Skeletal muscle satellite cell (primary cell): Measurements from ENCODE around the gene HEATR3.

Experiments
- H3K27me3 ChIP-seq: 2 replicates; pipeline ENCODE4 v1.7.0; 2013; ENCODE audit warnings: low read length; ENCODE audit not compliant: control insufficient read depth, insufficient read depth
- H3K36me3 ChIP-seq: 2 replicates; pipeline ENCODE4 v1.7.0; 2013; ENCODE audit warnings: mild to moderate bottlenecking, control low read depth, low read length; ENCODE audit not compliant: insufficient read depth
- H3K4me1 ChIP-seq: 2 replicates; pipeline ENCODE4 v1.7.0; 2013; ENCODE audit warnings: low read length; ENCODE audit not compliant: control insufficient read depth, insufficient read depth
- H3K4me2 ChIP-seq: 2 replicates; pipeline ENCODE4 v1.7.0; 2013; ENCODE audit warnings: mild to moderate bottlenecking, low read length
- H3K4me3 ChIP-seq: 2 replicates; pipeline ENCODE4 v1.7.0; 2013; ENCODE audit warnings: low read length
- H3K9ac ChIP-seq: 2 replicates; pipeline ENCODE4 v1.7.0; 2013; ENCODE audit warnings: mild to moderate bottlenecking, low read depth, low read length, moderate library complexity
- H3K9me3 ChIP-seq: replicated peaks from 2 replicates; pipeline ENCODE4 v1.7.0; 2013; ENCODE audit warnings: mild to moderate bottlenecking, control low read depth, low read length

Gene HEATR3

GRCh38 chr16:50083996-50084395 is 18.2 kb downstream of the HEATR3 start:
- Histone ChIP-seq H3K27me3 (no peaks in the 10 kb centered on the region), H3K9me3 (no peaks in the 10 kb centered on the region), H3K9ac (no peak overlapping the region), H3K4me3 (no peak overlapping the region), H3K4me2 (no peak overlapping the region), H3K36me3 (peaks cover 61% of the 10 kb centered on the region), H3K4me1 (no peaks in the 10 kb centered on the region)

DNA sequence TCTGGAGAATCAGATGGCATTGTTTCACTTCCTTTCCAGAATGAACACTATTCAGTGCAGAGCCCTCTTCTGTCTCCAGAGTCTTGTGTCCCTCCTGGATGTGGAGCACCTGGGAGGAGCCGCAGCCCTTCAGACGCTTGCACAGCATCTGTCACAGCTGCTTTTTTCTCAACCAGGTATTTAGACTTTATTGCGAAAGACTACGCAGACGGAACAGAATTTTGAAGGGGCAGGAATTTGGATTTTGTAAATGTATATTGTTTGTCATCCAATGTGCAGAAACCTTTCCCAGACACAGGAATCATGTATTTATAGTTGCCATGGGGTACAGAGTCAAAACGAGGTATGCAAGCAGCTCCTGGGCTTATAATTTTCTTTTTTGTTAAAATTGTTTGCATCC is 20.4 kb downstream of the HEATR3 start:
- no peak overlapping the region for H3K4me3 ChIP-seq
- H3K4me2 ChIP-seq: no peak overlapping the region
- H3K9ac ChIP-seq: no peak overlapping the region
- no peaks in the 10 kb centered on the region for H3K27me3 ChIP-seq
- peaks cover 45% of the 10 kb centered on the region for H3K36me3 ChIP-seq
- no peaks in the 10 kb centered on the region for H3K4me1 ChIP-seq
- no peaks in the 10 kb centered on the region for H3K9me3 ChIP-seq

DNA sequence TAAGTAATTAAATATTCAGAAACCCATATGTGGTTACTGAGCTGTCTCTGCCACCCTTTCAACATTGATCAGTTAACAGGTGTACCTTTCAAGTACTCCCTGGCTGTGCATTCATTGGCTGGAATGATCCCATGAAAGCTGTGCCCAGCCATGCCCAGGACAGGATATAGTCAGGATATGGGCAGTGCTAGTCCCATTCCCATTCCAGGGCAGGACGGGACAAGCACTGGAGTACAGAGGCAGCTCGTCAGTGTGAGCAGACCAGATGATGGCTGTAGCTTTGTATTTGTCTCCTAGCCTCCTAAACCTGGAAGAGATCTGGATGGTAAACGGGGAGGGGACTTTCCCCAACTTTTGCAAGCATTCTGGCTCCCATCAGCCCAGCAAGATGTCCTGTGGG is 22.5 kb downstream of the HEATR3 start:
- Histone ChIP-seq H3K4me3 (no peak overlapping the region), H3K27me3 (no peaks in the 10 kb centered on the region), H3K9ac (no peak overlapping the region), H3K4me1 (peaks cover 1% of the 10 kb centered on the region), H3K9me3 (no peaks in the 10 kb centered on the region), H3K4me2 (no peak overlapping the region), H3K36me3 (peaks cover 47% of the 10 kb centered on the region)

DNA sequence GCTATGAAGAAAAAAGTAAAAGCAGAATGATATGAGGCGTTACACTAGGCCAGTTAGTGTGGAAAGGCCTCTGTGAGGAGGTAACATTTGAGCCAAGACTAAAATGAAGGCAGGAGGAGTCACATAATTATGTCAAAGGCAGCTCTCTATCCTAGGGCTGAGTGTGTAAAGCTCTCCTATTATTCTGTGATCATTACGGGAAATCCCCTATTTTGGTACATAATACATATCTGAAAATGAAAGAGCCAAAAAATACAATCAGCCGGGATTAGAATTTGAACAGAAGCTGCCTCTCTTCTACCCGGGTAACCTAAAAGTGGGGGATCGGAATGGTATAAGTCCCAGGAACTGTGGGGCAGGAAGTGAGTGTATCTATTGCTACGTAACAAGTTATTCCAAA is 27.1 kb downstream of the HEATR3 start:
- Histone ChIP-seq H3K9me3 (no peaks in the 10 kb centered on the region), H3K36me3 (peaks cover 15% of the 10 kb centered on the region)

DNA sequence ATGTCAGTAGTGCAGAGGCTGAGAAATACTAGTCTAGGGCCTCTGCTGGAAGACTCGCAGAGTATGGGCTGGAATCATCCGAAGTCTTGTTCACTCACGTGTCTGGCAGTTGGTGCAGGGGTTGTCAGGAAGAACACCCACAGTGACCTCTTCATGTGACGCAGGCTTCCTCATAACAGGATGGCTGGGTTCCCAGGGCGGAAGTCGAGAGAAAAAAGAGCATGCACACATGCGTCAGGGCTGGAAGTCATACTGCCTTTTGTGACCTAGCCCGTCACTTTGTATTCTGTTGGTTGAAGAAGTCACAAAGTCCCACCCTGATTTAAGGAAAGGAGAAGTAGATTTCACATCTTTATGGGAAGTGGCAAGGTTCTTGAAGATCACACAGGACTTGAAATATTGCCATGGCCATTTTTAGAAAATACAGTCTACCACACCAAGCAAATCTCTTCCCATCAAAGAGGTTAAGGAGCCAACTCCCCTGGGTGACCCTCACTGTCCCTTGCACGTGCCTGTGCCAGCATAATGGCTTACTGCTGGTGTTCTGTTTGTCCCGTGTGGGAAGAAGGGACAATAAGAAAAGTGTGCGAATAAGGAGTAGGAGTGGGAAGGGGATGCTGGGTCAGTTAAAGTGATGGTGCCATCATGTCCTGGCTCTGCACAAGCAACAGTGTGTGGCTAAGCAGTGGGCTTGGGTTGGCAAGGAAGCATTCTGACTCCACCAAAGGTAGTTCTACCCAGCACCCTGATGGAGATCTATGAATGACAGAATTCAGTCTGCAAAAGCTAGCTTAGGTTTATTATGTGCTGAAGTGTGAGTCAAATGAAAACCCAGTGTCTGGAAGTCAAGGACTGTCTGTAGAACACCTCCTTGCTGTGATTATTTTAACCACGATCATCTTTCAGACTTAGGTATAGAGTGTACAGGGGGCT is 28.1 kb downstream of the HEATR3 start:
- Histone ChIP-seq H3K9ac (no peak overlapping the region), H3K4me1 (peaks cover 14% of the 10 kb centered on the region), H3K4me2 (no peak overlapping the region), H3K4me3 (no peak overlapping the region), H3K27me3 (no peaks in the 10 kb centered on the region), H3K9me3 (no peaks in the 10 kb centered on the region), H3K36me3 (peaks cover 8% of the 10 kb centered on the region)

More for the DNA sequence above, 27.1 kb downstream of the HEATR3 start:
- Histone ChIP-seq H3K27me3 (no peaks in the 10 kb centered on the region), H3K9ac (no peak overlapping the region), H3K4me3 (no peak overlapping the region), H3K4me1 (peaks cover 14% of the 10 kb centered on the region), H3K4me2 (no peak overlapping the region)

- no peak overlapping the region for H3K4me2 ChIP-seq
- H3K4me1 ChIP-seq: peaks cover 20% of the 10 kb centered on the region
- no peak overlapping the region for H3K4me3 ChIP-seq
- H3K9ac ChIP-seq: no peak overlapping the region
- no peaks in the 10 kb centered on the region for H3K9me3 ChIP-seq
- H3K36me3 ChIP-seq: peaks cover 25% of the 10 kb centered on the region
- no peaks in the 10 kb centered on the region for H3K27me3 ChIP-seq
These were observed 31.0 kb downstream of the HEATR3 start for GRCh38 chr16:50096791-50097190.

DNA sequence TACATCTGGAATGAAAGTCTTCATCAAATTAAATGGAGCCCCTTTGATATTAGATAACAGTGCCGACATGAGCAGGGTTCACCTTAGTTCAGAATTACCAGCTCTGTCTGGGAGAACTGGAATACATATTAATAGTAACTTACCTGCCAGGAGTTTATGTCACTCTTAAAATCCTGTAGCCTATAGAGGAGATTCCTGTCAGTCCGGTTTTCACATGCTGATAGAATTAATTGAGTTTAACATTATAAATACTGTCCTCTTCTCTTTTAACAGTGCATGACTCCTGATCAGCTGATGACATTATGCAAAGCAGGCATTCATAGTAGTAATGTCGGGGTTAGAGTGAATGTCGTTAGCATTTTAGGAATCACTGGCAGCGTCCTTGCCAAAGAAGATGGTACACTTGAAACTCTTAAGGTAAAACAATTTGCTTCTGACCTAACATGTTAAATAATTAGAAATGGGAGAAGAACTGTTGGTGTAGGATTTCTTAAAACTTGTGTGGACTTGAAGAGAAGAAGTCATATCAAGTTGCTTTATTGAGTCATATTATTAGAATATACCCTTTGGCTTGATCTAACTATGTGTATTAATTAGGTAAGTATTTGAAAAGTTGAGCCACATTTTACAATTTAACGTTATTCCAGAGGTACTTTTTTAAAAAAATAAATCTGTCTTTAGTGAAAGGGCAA is 34.3 kb downstream of the HEATR3 start:
- Histone ChIP-seq H3K4me3 (no peak overlapping the region), H3K4me2 (no peak overlapping the region), H3K27me3 (no peaks in the 10 kb centered on the region), H3K36me3 (peaks cover 44% of the 10 kb centered on the region), H3K9me3 (no peaks in the 10 kb centered on the region), H3K4me1 (peaks cover 29% of the 10 kb centered on the region), H3K9ac (no peak overlapping the region)

DNA sequence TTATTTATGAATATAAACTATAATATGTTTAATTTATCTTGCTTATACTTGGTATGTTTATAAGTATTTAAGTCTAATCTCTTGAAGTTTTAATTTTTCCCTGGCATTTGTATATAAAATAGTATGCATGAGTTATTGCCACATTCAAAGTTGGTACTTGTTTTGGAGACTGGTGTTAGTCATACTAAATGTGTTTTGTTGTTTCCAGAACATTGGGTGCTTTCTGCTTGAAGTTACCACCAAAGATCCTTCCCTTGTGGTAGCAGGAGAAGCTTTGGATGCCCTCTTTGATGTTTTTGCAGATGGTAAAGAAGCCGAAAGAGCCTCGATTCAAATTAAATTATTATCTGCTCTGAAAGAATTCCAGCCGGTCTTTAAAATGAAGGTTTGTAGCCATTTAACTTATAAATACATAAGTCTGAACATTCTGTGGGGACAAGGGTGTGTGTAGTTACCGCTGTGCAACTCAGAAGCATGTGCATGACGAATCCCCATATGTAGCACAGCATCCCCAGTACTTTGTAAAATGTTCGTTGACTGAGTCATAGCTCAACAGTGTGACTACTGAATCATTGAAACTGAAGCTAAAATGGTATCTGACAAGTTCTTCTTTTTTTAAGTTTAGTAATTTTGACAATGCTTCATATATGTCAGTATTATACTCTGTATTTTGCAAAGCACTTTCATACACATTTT is 36.4 kb downstream of the HEATR3 start:
- Histone ChIP-seq H3K27me3 (no peaks in the 10 kb centered on the region), H3K36me3 (peaks cover 47% of the 10 kb centered on the region), H3K4me1 (peaks cover 18% of the 10 kb centered on the region), H3K9ac (no peak overlapping the region), H3K4me2 (peak overlapping the region; percentile 33), H3K9me3 (no peaks in the 10 kb centered on the region), H3K4me3 (no peak overlapping the region)

DNA sequence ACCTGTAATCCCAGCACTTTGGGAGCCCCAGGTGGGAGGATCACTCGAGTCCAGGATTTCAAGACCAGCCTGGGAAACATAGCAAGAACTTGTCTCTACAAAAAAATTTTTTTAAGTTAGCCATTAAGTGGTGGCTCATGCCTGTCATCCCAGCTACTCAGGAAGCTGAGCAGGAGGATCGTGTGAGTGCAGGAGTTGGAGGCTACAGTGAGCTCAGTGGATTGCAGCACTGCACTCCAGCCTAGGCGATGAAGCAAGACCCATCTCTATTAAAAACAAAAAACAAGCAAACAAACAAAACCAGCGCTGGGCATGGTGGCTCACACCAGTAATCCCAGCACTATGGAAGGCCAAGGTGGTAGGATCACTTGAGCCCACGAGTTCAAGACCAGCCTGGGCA is 38.0 kb downstream of the HEATR3 start:
- H3K4me1 ChIP-seq: peaks cover 18% of the 10 kb centered on the region
- H3K9ac ChIP-seq: no peak overlapping the region
- no peak overlapping the region for H3K4me2 ChIP-seq
- H3K36me3 ChIP-seq: peaks cover 47% of the 10 kb centered on the region
- no peaks in the 10 kb centered on the region for H3K9me3 ChIP-seq
- no peaks in the 10 kb centered on the region for H3K27me3 ChIP-seq
- H3K4me3 ChIP-seq: no peak overlapping the region

DNA sequence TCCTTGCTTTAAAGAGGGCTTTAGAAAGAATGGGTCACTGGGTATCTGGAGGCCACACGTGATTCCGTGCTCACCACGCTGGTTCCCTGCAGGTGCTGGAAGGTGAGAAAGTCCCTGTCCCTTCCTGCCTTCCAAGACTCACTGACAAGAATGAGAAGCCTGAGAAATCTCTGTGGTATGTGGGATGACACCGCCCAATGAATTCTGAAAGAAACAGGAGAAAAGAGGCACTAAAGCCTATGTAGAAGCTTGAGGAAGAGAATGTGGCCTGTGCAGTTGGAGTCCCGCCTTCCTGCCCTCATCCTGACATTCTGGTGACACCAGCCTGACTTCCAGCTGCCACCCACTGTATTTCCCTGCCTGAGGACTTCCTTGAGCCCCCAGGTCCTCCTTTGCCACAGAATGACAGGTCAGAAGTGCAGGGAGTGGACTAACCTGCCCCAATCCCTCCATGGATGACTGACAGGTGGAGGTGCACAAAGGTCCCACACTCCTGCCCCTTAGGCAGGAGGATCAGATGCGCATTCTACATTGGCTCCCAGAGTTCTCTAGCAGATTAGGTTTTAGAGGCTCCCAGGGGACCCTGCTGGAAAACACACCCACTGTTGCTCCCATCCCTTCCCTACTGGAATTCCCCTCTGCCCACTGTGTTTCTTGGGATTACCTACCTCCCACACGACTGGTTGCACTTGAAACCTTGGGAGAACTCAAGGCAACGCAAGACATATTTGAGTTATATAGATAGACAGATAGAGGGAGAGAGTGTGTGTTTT is 48.8 kb downstream of the HEATR3 start:
- H3K27me3 ChIP-seq: no peaks in the 10 kb centered on the region
- no peak overlapping the region for H3K4me2 ChIP-seq
- no peaks in the 10 kb centered on the region for H3K9me3 ChIP-seq
- H3K4me3 ChIP-seq: no peak overlapping the region
- no peaks in the 10 kb centered on the region for H3K4me1 ChIP-seq
- H3K9ac ChIP-seq: no peak overlapping the region
- H3K36me3 ChIP-seq: no peaks in the 10 kb centered on the region

- Histone ChIP-seq H3K36me3 (no peaks in the 10 kb centered on the region), H3K4me1 (no peaks in the 10 kb centered on the region), H3K4me2 (no peak overlapping the region), H3K27me3 (peaks cover 10% of the 10 kb centered on the region), H3K4me3 (no peak overlapping the region), H3K9me3 (no peaks in the 10 kb centered on the region), H3K9ac (no peak overlapping the region)
These were observed 54.9 kb downstream of the HEATR3 start for GRCh38 chr16:50120711-50121110.
